Measurements from ENCODE around the gene NDST1.

DNA sequence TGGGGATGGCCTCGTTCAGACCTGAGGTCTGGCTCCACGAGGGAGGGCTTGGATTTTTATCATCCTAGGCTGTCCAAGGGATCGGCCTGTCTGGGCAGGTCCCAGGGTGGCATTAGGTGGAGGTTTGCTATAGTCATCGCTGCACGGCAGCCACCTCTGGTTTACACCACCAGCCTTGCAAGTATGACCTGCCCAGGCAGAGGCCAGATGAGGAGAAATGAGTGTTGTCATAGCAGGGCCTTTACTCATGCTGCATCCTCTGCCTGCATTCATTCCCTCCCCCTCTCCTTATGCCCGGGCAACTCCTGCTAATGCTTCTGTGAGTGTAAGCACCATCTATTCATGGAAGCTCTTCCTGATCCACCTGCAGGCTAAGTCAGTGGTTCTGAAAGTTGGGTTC, 15.3 kb upstream of the NDST1 start:
- TF ChIP-seq, protein P1, sequence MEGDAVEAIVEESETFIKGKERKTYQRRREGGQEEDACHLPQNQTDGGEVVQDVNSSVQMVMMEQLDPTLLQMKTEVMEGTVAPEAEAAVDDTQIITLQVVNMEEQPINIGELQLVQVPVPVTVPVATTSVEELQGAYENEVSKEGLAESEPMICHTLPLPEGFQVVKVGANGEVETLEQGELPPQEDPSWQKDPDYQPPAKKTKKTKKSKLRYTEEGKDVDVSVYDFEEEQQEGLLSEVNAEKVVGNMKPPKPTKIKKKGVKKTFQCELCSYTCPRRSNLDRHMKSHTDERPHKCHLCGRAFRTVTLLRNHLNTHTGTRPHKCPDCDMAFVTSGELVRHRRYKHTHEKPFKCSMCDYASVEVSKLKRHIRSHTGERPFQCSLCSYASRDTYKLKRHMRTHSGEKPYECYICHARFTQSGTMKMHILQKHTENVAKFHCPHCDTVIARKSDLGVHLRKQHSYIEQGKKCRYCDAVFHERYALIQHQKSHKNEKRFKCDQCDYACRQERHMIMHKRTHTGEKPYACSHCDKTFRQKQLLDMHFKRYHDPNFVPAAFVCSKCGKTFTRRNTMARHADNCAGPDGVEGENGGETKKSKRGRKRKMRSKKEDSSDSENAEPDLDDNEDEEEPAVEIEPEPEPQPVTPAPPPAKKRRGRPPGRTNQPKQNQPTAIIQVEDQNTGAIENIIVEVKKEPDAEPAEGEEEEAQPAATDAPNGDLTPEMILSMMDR (IDR thresholded peaks at IDR 0.05; ENCODE audit: borderline replicate concordance, extremely low read depth, low read length, poor library complexity, severe bottlenecking), result no peak
- TF ChIP-seq EZH2 (IDR thresholded peaks at IDR 0.05; ENCODE audit: borderline replicate concordance, low read depth, low read length, severe bottlenecking), result no peak
